ENCODE measurements around the gene GTPBP4. TPM values are rescaled to one million over a fixed set of nuclear protein-coding genes. Genes with fewer than 3 reads are reported as not detected.
A peak's percentile ranks its signal among the peaks of the same experiment; 100 is the strongest.

The GTPBP4 gene
- total RNA-seq, 1 donor from 2014 or later: 45.0 TPM

DNA sequence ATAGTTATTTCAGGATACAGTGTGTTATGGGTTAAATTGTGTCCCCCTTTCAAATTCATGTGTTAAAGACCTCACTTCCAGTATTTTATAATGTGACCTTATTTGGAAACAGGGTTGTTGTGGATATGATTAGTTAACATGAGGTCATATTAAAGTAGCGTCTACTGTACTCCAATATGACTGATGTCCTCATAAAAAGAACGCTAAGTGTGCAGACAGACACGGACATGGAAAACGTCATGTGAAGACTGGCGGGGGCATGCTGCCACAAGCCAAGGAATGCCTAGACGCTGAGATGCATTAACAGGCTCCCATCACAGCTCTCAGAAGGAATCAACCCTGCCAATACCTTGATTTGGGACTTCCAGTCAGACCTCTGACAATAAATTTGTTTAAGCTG is 66.5 kb downstream of the GTPBP4 start:
- peaks cover 2% of the 10 kb centered on the region for H3K36me3 ChIP-seq (ENCODE audit: control insufficient read depth, insufficient read depth, low read length)
- no peaks in the 10 kb centered on the region for H3K27me3 ChIP-seq (ENCODE audit: control insufficient read depth, insufficient read depth, low read length)
- H3K4me3 ChIP-seq (ENCODE audit: low read depth, low read length): no peak overlapping the region
- FAIRE-seq (no peak), DNase-seq (ENCODE audit: low read depth) (peak; percentile 97)
- no peak for TF ChIP-seq CTCF (IDR thresholded peaks at IDR 0.05; ENCODE audit: insufficient read depth, low read length, severe bottlenecking)

- peaks cover 2% of the 10 kb centered on the region for H3K36me3 ChIP-seq (ENCODE audit: control insufficient read depth, insufficient read depth, low read length)
- H3K4me3 ChIP-seq (ENCODE audit: low read depth, low read length): peak within 1 kb of the TSS; percentile 99
- FAIRE-seq: no peak
- peak; percentile 87 for DNase-seq (ENCODE audit: low read depth)
- no peaks in the 10 kb centered on the region for H3K27me3 ChIP-seq (ENCODE audit: control insufficient read depth, insufficient read depth, low read length)
- TF ChIP-seq CTCF (IDR thresholded peaks at IDR 0.05; ENCODE audit: insufficient read depth, low read length, severe bottlenecking): no peak
These were observed 68.3 kb downstream of the GTPBP4 start, which contains the start of gene WDR37 for GRCh38 chr10:1056326-1057105. TSS of gene WDR37 (plus strand) at chr10:1056385. CDS start at chr10:1072156, 15,771 bp downstream.

GRCh38 chr10:1057106-1057657 is 68.9 kb downstream of the GTPBP4 start:
- DNase-seq (ENCODE audit: low read depth) (peak; percentile 36), FAIRE-seq (no peak)
- Histone ChIP-seq H3K4me3 (ENCODE audit: low read depth, low read length) (peak overlapping the region; percentile 99), H3K27me3 (ENCODE audit: control insufficient read depth, insufficient read depth, low read length) (no peaks in the 10 kb centered on the region), H3K36me3 (ENCODE audit: control insufficient read depth, insufficient read depth, low read length) (peaks cover 2% of the 10 kb centered on the region)
- TF ChIP-seq CTCF (IDR thresholded peaks at IDR 0.05; ENCODE audit: insufficient read depth, low read length, severe bottlenecking): no peak

GRCh38 chr10:1058017-1058416 is 69.8 kb downstream of the GTPBP4 start:
- Histone ChIP-seq H3K27me3 (ENCODE audit: control insufficient read depth, insufficient read depth, low read length) (no peaks in the 10 kb centered on the region), H3K4me3 (ENCODE audit: low read depth, low read length) (no peak overlapping the region), H3K36me3 (ENCODE audit: control insufficient read depth, insufficient read depth, low read length) (peaks cover 2% of the 10 kb centered on the region)
- DNase-seq (ENCODE audit: low read depth) (no peak), FAIRE-seq (no peak)
- no peak for TF ChIP-seq CTCF (IDR thresholded peaks at IDR 0.05; ENCODE audit: insufficient read depth, low read length, severe bottlenecking)

DNA sequence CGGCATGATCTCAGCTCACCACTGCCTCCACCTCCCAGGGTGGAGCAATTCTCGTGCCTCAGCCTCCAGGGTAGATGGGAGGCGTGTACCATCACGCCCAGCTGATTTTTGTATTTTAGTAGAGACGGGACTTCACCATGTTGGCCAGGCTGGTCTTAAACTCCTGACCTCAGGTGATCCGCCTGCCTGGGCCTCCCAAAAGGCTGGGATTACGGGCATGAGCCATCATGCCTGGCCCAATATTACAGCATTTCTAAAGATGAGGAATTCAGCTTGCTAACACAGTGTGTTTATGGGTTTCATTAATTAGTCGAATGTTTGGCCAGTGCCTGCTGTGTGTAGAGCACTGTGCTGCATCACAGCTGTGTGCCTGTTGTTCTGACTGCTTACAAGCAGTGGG is 71.7 kb downstream of the GTPBP4 start:
- no peak for TF ChIP-seq CTCF (IDR thresholded peaks at IDR 0.05; ENCODE audit: insufficient read depth, low read length, severe bottlenecking)
- H3K36me3 ChIP-seq (ENCODE audit: control insufficient read depth, insufficient read depth, low read length): peaks cover 4% of the 10 kb centered on the region
- FAIRE-seq: no peak
- peak; percentile 87 for DNase-seq (ENCODE audit: low read depth)
- no peaks in the 10 kb centered on the region for H3K27me3 ChIP-seq (ENCODE audit: control insufficient read depth, insufficient read depth, low read length)
- no peak overlapping the region for H3K4me3 ChIP-seq (ENCODE audit: low read depth, low read length)
